Adrenal gland (tissue), 12 donors: Measurements from ENCODE around the gene OPCML. TPM values are rescaled to one million over a fixed set of nuclear protein-coding genes. Genes with fewer than 3 reads are reported as not detected.
A peak's percentile ranks its signal among the peaks of the same experiment; 100 is the strongest.

Experiments
- DNase-seq, 7 donors: peaks; one replicate each; pipeline ENCODE4 v3.0.0-alpha.2; 2019 to 2020
- H3K27ac ChIP-seq, 5 donors: fragments of 200-600 bp; sonication (generic) in 4 of 5; 1 replicate in 3 of 5; 2 replicates in 2 of 5; pipeline versions ENCODE4 v1.5.1 to v1.8.0; 2016 to 2020; ENCODE audit warnings: mild to moderate bottlenecking in 1 of 5
- H3K27me3 ChIP-seq: fragments of 200-600 bp; 2 replicates; pipeline ENCODE4 v1.8.0; 2021
- H3K36me3 ChIP-seq, 2 donors: fragments of 200-600 bp; replicated peaks in 1 of 2; 1 replicate in 1 of 2; 2 replicates in 1 of 2; pipeline versions ENCODE4 v1.5.1 to v1.8.0; 2018 to 2022
- H3K4me1 ChIP-seq, 2 donors: fragments of 200-600 bp; replicated peaks in 1 of 2; 1 replicate in 1 of 2; 2 replicates in 1 of 2; pipeline versions ENCODE4 v1.5.1 to v1.8.0; 2018 to 2021
- H3K4me3 ChIP-seq, 4 donors: fragments of 200-600 bp; sonication (generic) in 3 of 4; one replicate each; pipeline ENCODE4 v1.5.1; 2016 to 2018
- H3K9me3 ChIP-seq, 3 donors: fragments of 200-600 bp; sonication (generic) in 1 of 3; replicated peaks in 1 of 3; 1 replicate in 2 of 3; 2 replicates in 1 of 3; pipeline versions ENCODE4 v1.5.1 to v1.8.0; 2016 to 2021
- CTCF ChIP-seq, 6 experiments: fragments of 450-650 bp in 4 of 6; fragments of 200-600 bp in 2 of 6; sonication (generic) in 1 of 6; IDR thresholded peaks; 1 replicate in 5 of 6; 2 replicates in 1 of 6; pipeline versions ENCODE4 v1.5.1 to v1.8.0; 2016 to 2021; ENCODE audit warnings: antibody characterized with exemption in 6 of 6, mild to moderate bottlenecking in 2 of 6, moderate library complexity in 1 of 6
- POLR2A ChIP-seq, 2 donors: fragments of 450-650 bp; IDR thresholded peaks; one replicate each; pipeline ENCODE4 v1.6.1; 2017; ENCODE audit warnings: antibody characterized with exemption in 2 of 2, mild to moderate bottlenecking in 2 of 2, moderate library complexity in 1 of 2
- WGBS, 4 donors: extraction: QIAGEN DNeasy Blood & Tissue Kit in 2 of 4; methylation state at CpG; one replicate each; pipeline versions ENCODE4 v1.1.5 to v1.1.7; 2013 to 2017; 5-methylcytosine and 5-hydroxymethylcytosine counted together
- intact Hi-C, 2 donors: fragments of 100-400 bp; cut with DNase I; formaldehyde crosslinking; loops; one replicate each; pipeline versions ENCODE4 v1.14.1 to v1.15.0; 2022 to 2023
- polyA plus RNA-seq, 3 donors: library from polyadenylated mRNA; stranded (reverse); fragments of 200-250 nt in 2 of 3; fragments of 350-450 nt in 1 of 3; fragmentation: Illumina TruSeq in 1 of 3; extraction: RNeasy Lipid Tissue Mini Kit (QIAGEN cat#74804) in 1 of 3; gene quantifications; one replicate each; pipeline ENCODE4 v1.2.3, GENCODE V29; 2013 to 2014
- total RNA-seq, 9 donors: library from RNA; depleted of rRNA in 4 of 9; stranded (reverse); fragments of >200 nt in 4 of 9; fragments of 120-200 nt in 1 of 9; fragmentation: NEBNext Ultra II Directional in 1 of 9; extraction: Animal tissue kit (Norgen Biotek cat#: 25700) in 1 of 9; gene quantifications; one replicate each; pipeline versions ENCODE4 v1.1.0 to v1.2.4, GENCODE V29; 2013 to 2023
- donor health status: healthy with polysubstance abuse.
- donor health status: Bipolar disorder and iron deficiency.
- donor health status: DM: yes; HTN: yes; CAD: no.
- donor health status: DM: no; HTN: no; CAD: no.
- donor health status: DM: no; HTN: no; CAD: no.
- donor health status: DM: yes; HTN: yes; CAD: no.

The OPCML gene
- total and polyA plus RNA-seq, 12 donors = 0.10 to 5.5 (median 0.72) TPM; not detected in 5

- TF ChIP-seq POLR2A (IDR thresholded peaks at IDR 0.05) = no peak
- TF ChIP-seq CTCF (IDR thresholded peaks at IDR 0.05) = peak in 2 of 6 experiments; percentile 9 to 12
- Histone ChIP-seq H3K36me3 (no peaks in the 10 kb centered on the region), H3K4me3 (no peak overlapping the region), H3K27me3 (no peaks in the 10 kb centered on the region), H3K4me1 (no peaks in the 10 kb centered on the region), H3K9me3 (no peaks in the 10 kb centered on the region), H3K27ac (no peak overlapping the region)
- intact Hi-C loops = no loop called here
- WGBS, 4 donors = 14 to 17% (median 16%) methylated on average over 5 of the region's 5 CpGs
- peak in 1 of 7 donors; percentile 25 for DNase-seq
Observed at GRCh38 chr11:132559331-132560036, 972.8 kb downstream of the OPCML start.

- H3K9me3 ChIP-seq = peaks cover 0 to 4% (median 0%) of the 10 kb centered on the region in 3 donors
- 53 to 68% (median 65%) methylated on average over 2 of the region's 2 CpGs for WGBS, 4 donors
- H3K4me3 ChIP-seq = no peak overlapping the region
- intact Hi-C loops = no loop called here
- H3K36me3 ChIP-seq = no peaks in the 10 kb centered on the region
- no peak overlapping the region for H3K27ac ChIP-seq
- TF ChIP-seq CTCF (IDR thresholded peaks at IDR 0.05) (no peak), POLR2A (IDR thresholded peaks at IDR 0.05) (no peak)
- H3K27me3 ChIP-seq = no peaks in the 10 kb centered on the region
- H3K4me1 ChIP-seq = no peaks in the 10 kb centered on the region
- no peak for DNase-seq
Observed at GRCh38 chr11:132556316-132556715, 976.0 kb downstream of the OPCML start.

DNA sequence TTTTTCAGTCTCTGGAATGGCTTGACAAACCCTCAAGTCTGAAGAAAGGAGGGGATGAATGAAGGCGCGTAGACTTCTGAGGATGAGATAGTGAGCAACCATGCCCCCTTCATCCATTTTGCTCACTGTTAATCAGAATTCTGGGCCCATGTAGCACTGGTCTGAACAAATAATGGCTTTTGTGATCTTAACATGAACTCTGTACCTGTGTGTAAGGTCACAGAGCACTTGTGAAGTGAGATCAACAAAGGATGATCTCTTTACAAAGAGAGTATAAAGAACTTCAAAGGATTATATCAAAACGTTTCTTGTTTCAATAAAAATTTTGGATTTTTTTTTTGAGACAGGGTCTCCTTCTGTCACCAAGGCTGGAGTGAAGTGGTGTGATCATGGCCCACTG lies 976.7 kb downstream of the OPCML start:
- intact Hi-C loops = no loop called here
- Histone ChIP-seq H3K4me3 (no peak overlapping the region), H3K9me3 (peaks cover 0 to 4% (median 0%) of the 10 kb centered on the region in 3 donors), H3K36me3 (no peaks in the 10 kb centered on the region), H3K27ac (no peak overlapping the region), H3K27me3 (no peaks in the 10 kb centered on the region), H3K4me1 (no peaks in the 10 kb centered on the region)
- WGBS, 4 donors = 84 to 92% (median 87%) methylated on average over 3 of the region's 3 CpGs
- DNase-seq = no peak
- no peak for TF ChIP-seq CTCF (IDR thresholded peaks at IDR 0.05)
- TF ChIP-seq POLR2A (IDR thresholded peaks at IDR 0.05) = no peak

DNA sequence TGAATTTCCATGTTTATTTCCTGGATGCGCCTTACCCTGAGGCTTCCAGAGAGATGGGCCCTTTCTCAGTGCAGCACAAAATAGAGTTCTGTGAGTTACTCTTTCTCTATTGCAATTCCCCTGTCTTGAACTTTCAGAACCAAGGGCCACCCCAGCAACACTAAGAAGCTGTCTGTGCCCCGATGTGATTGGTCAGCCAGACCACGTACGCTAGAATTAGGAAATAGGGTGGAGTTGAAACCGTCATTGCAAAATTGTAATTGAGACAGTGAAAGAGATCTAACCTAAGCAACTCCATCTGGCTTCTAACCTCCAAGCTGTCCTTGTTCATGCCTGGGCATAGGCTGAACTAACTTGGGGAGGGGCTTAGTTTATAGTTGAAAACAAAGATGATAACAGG lies 981.3 kb downstream of the OPCML start:
- no peaks in the 10 kb centered on the region for H3K4me1 ChIP-seq
- H3K4me3 ChIP-seq = no peak overlapping the region
- H3K27me3 ChIP-seq = no peaks in the 10 kb centered on the region
- TF ChIP-seq POLR2A (IDR thresholded peaks at IDR 0.05) (no peak), CTCF (IDR thresholded peaks at IDR 0.05) (no peak)
- intact Hi-C loops = no loop called here
- H3K27ac ChIP-seq = no peak overlapping the region
- no peaks in the 10 kb centered on the region for H3K36me3 ChIP-seq
- H3K9me3 ChIP-seq = peaks cover 0 to 4% (median 0%) of the 10 kb centered on the region in 3 donors
- 88 to 99% (median 93%) methylated on average over 5 of the region's 5 CpGs for WGBS, 4 donors
- DNase-seq = no peak
